ENCODE data around the gene KLF17. TPM values are rescaled to one million over a fixed set of nuclear protein-coding genes. Genes with fewer than 3 reads are reported as not detected.
"Not testable (repeated sequence)": the region's sequence is repeated elsewhere in the genome, so short reads cannot be mapped to it uniquely, and the experiment has no call there.

KLF17 gene
- total and polyA plus RNA-seq, 5 donors = not detected

GRCh38 chr1:44110916-44111315 is 7.7 kb upstream of the KLF17 start:
- no peak overlapping the region for H3K27ac ChIP-seq (ENCODE audit: low read length)
- H3K27me3 ChIP-seq (ENCODE audit: control insufficient read depth, insufficient read depth) = no peaks in the 10 kb centered on the region
- H3K4me1 ChIP-seq (ENCODE audit: control insufficient read depth, insufficient read depth, low read length) = no peaks in the 10 kb centered on the region
- intact Hi-C loops (cut with DNase I) = no loop called here
- 93% methylated on average over 5 of the region's 5 CpGs for WGBS
- ATAC-seq = no peak
- no peak for DNase-seq
- H3K9me3 ChIP-seq (ENCODE audit: control insufficient read depth, low read length) = no peaks in the 10 kb centered on the region
- H3K4me3 ChIP-seq (ENCODE audit: low read length) = no peak overlapping the region

DNA sequence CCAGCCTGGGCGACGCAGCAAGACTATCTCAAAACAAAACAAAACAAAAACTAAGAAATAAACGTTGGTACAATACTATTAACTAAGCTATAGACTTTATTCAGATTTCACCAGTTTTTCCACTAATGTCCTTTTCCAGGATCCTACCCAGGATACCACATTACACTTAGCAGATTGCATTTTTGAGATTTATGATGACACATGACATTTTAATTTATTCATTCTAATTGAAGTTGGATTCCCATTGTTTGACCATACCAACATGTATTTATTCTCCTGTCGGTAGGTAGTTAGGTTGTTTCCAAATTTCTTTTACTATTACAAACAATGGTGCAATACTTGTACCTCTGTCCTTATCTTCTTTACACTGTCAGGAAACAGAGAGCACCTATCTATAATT is 6.8 kb upstream of the KLF17 start:
- intact Hi-C loops (cut with DNase I) = no loop called here
- no peak overlapping the region for H3K27ac ChIP-seq (ENCODE audit: low read length)
- no peaks in the 10 kb centered on the region for H3K9me3 ChIP-seq (ENCODE audit: control insufficient read depth, low read length)
- ATAC-seq (no peak), DNase-seq (no peak)
- WGBS = 83% methylated on average over 4 of the region's 4 CpGs
- H3K4me3 ChIP-seq (ENCODE audit: low read length) = no peak overlapping the region
- no peaks in the 10 kb centered on the region for H3K4me1 ChIP-seq (ENCODE audit: control insufficient read depth, insufficient read depth, low read length)
- H3K27me3 ChIP-seq (ENCODE audit: control insufficient read depth, insufficient read depth) = no peaks in the 10 kb centered on the region

- 83% methylated on average over 3 of the region's 3 CpGs for WGBS
- DNase-seq (no peak), ATAC-seq (no peak)
- intact Hi-C loops (cut with DNase I) = no loop called here
- no peaks in the 10 kb centered on the region for H3K27me3 ChIP-seq (ENCODE audit: control insufficient read depth, insufficient read depth)
- H3K9me3 ChIP-seq (ENCODE audit: control insufficient read depth, low read length) = no peaks in the 10 kb centered on the region
- H3K4me1 ChIP-seq (ENCODE audit: control insufficient read depth, insufficient read depth, low read length) = no peaks in the 10 kb centered on the region
- H3K4me3 ChIP-seq (ENCODE audit: low read length) = no peak overlapping the region
- H3K27ac ChIP-seq (ENCODE audit: low read length) = no peak overlapping the region
Measured at GRCh38 chr1:44112486-44112885, 6.1 kb upstream of the KLF17 start.

- H3K27ac ChIP-seq (ENCODE audit: low read length) = no peak overlapping the region
- intact Hi-C loops (cut with DNase I) = no loop called here
- H3K4me3 ChIP-seq (ENCODE audit: low read length) = no peak overlapping the region
- H3K4me1 ChIP-seq (ENCODE audit: control insufficient read depth, insufficient read depth, low read length) = no peaks in the 10 kb centered on the region
- H3K9me3 ChIP-seq (ENCODE audit: control insufficient read depth, low read length) = no peaks in the 10 kb centered on the region
- WGBS = 63% methylated on average over 2 of the region's 2 CpGs
- no peak for DNase-seq
- H3K27me3 ChIP-seq (ENCODE audit: control insufficient read depth, insufficient read depth) = no peaks in the 10 kb centered on the region
- ATAC-seq = no peak
Measured at GRCh38 chr1:44113095-44113609, 5.5 kb upstream of the KLF17 start.

- Histone ChIP-seq H3K4me1 (ENCODE audit: control insufficient read depth, insufficient read depth, low read length) (no peaks in the 10 kb centered on the region), H3K27me3 (ENCODE audit: control insufficient read depth, insufficient read depth) (no peaks in the 10 kb centered on the region), H3K9me3 (ENCODE audit: control insufficient read depth, low read length) (no peaks in the 10 kb centered on the region), H3K4me3 (ENCODE audit: low read length) (no peak overlapping the region), H3K27ac (ENCODE audit: low read length) (no peak overlapping the region)
- ATAC-seq (no peak), DNase-seq (no peak)
- intact Hi-C loops (cut with DNase I) = no loop called here
- WGBS = 82% methylated on average over 7 of the region's 7 CpGs
Measured at GRCh38 chr1:44114098-44114497, 4.5 kb upstream of the KLF17 start.

GRCh38 chr1:44117272-44117671 is 1.3 kb upstream of the KLF17 start:
- H3K9me3 ChIP-seq (ENCODE audit: control insufficient read depth, low read length); ATAC-seq; DNase-seq; H3K27me3 ChIP-seq (ENCODE audit: control insufficient read depth, insufficient read depth); intact Hi-C loops (cut with DNase I); H3K4me3 ChIP-seq (ENCODE audit: low read length); H3K4me1 ChIP-seq (ENCODE audit: control insufficient read depth, insufficient read depth, low read length); H3K27ac ChIP-seq (ENCODE audit: low read length): not testable (repeated sequence)
- WGBS = 97% methylated on average over 10 of the region's 10 CpGs

- no peak overlapping the region for H3K4me3 ChIP-seq (ENCODE audit: low read length)
- intact Hi-C loops (cut with DNase I) = no loop called here
Measured at GRCh38 chr1:44119525-44119924, 904 bp downstream of the KLF17 start.

DNA sequence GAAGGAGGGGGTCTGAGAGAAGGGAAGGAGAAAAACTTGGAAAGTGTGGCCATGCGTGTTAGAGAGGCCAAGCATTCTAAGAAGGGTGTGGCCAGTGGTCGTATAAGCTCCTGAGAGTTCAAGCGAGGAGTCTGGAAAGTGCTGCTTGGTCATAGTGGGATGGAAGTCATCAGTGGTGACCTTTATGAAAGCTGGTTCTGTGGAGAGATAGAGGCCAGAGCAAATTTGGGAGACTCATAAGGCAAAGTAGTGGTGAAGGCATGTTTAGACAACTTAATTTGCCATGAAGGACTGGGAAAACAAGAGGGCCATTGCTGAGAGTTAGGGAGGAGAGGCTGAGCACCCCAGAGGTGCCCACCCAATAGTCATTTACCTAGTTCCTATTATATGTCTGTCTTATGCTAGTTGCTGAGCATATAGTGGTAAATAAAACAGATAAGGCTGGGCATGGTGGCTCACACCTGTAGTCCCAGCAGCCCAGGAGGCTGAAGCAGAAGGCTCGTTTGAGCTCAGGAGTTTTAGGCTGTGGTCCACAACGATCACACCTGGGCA is 1.9 kb downstream of the KLF17 start:
- Histone ChIP-seq H3K4me1 (ENCODE audit: control insufficient read depth, insufficient read depth, low read length) (no peaks in the 10 kb centered on the region), H3K4me3 (ENCODE audit: low read length) (no peak overlapping the region), H3K9me3 (ENCODE audit: control insufficient read depth, low read length) (no peaks in the 10 kb centered on the region), H3K27ac (ENCODE audit: low read length) (no peak overlapping the region), H3K27me3 (ENCODE audit: control insufficient read depth, insufficient read depth) (no peaks in the 10 kb centered on the region)
- DNase-seq (no peak), ATAC-seq (no peak)
- WGBS = 78% methylated on average over 5 of the region's 5 CpGs
- intact Hi-C loops (cut with DNase I) = no loop called here

More at GRCh38 chr1:44119525-44119924, 904 bp downstream of the KLF17 start:
- ATAC-seq (no peak), DNase-seq (no peak)
- no peak overlapping the region for H3K27ac ChIP-seq (ENCODE audit: low read length)
- no peaks in the 10 kb centered on the region for H3K27me3 ChIP-seq (ENCODE audit: control insufficient read depth, insufficient read depth)
- no peaks in the 10 kb centered on the region for H3K4me1 ChIP-seq (ENCODE audit: control insufficient read depth, insufficient read depth, low read length)
- WGBS = 78% methylated on average over 6 of the region's 6 CpGs
- no peaks in the 10 kb centered on the region for H3K9me3 ChIP-seq (ENCODE audit: control insufficient read depth, low read length)

DNA sequence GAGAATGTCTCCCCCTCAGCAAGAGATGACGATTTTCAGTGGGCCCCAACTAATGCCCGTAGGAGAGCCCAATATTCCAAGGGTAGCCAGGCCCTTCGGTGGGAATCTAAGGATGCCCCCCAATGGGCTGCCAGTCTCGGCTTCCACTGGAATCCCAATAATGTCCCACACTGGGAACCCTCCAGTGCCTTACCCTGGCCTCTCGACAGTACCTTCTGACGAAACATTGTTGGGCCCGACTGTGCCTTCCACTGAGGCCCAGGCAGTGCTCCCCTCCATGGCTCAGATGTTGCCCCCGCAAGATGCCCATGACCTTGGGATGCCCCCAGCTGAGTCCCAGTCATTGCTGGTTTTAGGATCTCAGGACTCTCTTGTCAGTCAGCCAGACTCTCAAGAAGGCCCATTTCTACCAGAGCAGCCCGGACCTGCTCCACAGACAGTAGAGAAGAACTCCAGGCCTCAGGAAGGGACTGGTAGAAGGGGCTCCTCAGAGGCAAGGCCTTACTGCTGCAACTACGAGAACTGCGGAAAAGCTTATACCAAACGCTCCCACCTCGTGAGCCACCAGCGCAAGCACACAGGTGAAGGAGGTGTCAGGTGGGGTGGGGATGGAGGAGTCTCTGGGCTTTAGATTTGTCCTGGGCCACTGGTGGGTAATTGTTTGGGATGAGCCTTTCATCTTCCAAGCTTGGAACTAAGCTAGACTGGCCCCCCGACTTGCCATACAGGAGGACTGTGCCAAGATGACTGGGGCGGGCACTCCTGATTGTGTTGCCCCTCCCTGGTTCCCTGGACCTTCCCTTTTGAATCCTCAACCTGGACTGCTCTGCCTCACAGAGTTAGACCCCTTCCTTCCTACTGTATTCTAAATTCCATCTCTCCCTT is 11.2 kb downstream of the KLF17 start:
- H3K9me3 ChIP-seq (ENCODE audit: control insufficient read depth, low read length) = no peaks in the 10 kb centered on the region
- H3K4me3 ChIP-seq (ENCODE audit: low read length) = no peak overlapping the region
- ATAC-seq (no peak), DNase-seq (no peak)
- WGBS = 86% methylated on average over 16 of the region's 16 CpGs
- intact Hi-C loops (cut with DNase I) = no loop called here
- no peak overlapping the region for H3K27ac ChIP-seq (ENCODE audit: low read length)
- no peaks in the 10 kb centered on the region for H3K4me1 ChIP-seq (ENCODE audit: control insufficient read depth, insufficient read depth, low read length)
- H3K27me3 ChIP-seq (ENCODE audit: control insufficient read depth, insufficient read depth) = no peaks in the 10 kb centered on the region

DNA sequence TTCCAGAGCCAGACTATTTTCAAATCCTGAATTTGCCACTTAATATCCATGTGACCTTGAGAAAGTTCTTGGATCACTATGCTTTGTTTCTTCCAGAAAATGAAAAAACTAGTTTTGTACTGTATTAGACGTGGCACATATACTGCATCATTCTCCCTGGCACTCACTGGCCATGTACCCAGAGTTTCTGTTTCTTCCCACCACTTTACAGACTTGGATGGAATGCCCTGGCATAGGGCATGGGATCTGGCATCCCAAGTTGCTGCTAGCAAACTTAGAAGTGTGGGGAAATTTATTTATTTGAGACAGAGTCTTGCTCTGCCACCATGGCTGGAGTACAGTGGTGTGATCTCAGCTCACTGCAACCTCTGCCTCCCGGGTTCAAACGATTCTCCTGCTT is 12.8 kb downstream of the KLF17 start:
- intact Hi-C loops (cut with DNase I) = no loop called here
- DNase-seq (no peak), ATAC-seq (no peak)
- WGBS = 87% methylated on average over 3 of the region's 3 CpGs
- no peaks in the 10 kb centered on the region for H3K9me3 ChIP-seq (ENCODE audit: control insufficient read depth, low read length)
- H3K4me1 ChIP-seq (ENCODE audit: control insufficient read depth, insufficient read depth, low read length) = no peaks in the 10 kb centered on the region
- no peak overlapping the region for H3K27ac ChIP-seq (ENCODE audit: low read length)
- H3K27me3 ChIP-seq (ENCODE audit: control insufficient read depth, insufficient read depth) = no peaks in the 10 kb centered on the region
- no peak overlapping the region for H3K4me3 ChIP-seq (ENCODE audit: low read length)

GRCh38 chr1:44134071-44134920 is 15.7 kb downstream of the KLF17 start:
- Histone ChIP-seq H3K27me3 (ENCODE audit: control insufficient read depth, insufficient read depth) (no peaks in the 10 kb centered on the region), H3K4me3 (ENCODE audit: low read length) (no peak overlapping the region), H3K27ac (ENCODE audit: low read length) (no peak overlapping the region), H3K9me3 (ENCODE audit: control insufficient read depth, low read length) (no peaks in the 10 kb centered on the region), H3K4me1 (ENCODE audit: control insufficient read depth, insufficient read depth, low read length) (no peaks in the 10 kb centered on the region)
- ATAC-seq (no peak), DNase-seq (no peak)
- intact Hi-C loops (cut with DNase I) = no loop called here
- 90% methylated on average over 19 of the region's 19 CpGs for WGBS

Data from right cardiac atrium (tissue), 5 donors.